Stimulated activated CD8-positive, alpha-beta memory T cell treated with anti-CD3 and anti-CD28 coated beads, Interleukin-15, amount 100 ng/mL, for 48 hours (primary cell): ENCODE data around the gene MAB21L4.
A peak's percentile ranks its signal among the peaks of the same experiment; 100 is the strongest.
"Not testable (repeated sequence)": the region's sequence is repeated elsewhere in the genome, so short reads cannot be mapped to it uniquely, and the experiment has no call there.

Experiments used
- DNase-seq, 2 donors: peaks; one replicate each; pipeline ENCODE4 v3.0.0-alpha.2; 2020; ENCODE audit warnings: low read depth in 2 of 2

MAB21L4 gene

DNA sequence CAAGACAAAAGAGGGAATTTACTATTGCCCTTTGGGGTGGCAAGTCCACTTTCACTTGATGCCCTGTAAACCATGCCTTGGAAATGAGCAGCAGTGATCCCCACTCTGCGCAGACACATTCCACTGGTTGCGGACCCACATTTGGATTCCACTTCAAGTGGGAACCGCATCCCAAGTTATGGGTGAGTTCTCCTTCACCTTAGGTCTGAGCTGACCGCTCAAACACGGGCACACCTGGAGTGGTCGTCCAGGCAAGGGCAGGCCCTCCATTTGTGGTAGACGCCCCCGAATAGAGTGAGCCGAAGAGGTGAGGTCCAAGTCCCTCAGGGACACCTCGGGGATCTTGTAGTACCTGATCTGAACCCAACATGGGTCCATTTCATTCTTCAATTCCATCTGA lies 37.1 kb downstream of the MAB21L4 start:
- no peak for DNase-seq

DNA sequence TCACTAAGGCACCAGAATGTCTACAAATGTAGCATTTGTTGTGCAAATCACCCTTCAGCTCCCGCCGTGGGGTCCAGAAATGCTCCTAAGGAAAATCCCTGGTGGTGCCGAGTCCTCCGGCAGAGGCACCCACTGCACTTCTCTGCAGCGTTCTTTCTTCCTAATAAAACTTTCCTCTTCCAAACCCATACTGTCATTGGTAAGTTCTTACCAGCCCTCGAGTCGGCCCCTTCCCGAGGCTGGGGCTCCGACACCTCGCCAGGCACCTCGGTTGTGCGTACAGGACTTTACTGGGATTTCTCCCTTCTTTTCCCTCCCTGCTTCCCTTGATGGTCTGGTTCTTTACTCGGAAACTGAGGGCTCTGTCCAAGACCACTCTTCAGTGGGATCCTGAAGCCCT lies 37.6 kb downstream of the MAB21L4 start:
- DNase-seq = no peak

DNA sequence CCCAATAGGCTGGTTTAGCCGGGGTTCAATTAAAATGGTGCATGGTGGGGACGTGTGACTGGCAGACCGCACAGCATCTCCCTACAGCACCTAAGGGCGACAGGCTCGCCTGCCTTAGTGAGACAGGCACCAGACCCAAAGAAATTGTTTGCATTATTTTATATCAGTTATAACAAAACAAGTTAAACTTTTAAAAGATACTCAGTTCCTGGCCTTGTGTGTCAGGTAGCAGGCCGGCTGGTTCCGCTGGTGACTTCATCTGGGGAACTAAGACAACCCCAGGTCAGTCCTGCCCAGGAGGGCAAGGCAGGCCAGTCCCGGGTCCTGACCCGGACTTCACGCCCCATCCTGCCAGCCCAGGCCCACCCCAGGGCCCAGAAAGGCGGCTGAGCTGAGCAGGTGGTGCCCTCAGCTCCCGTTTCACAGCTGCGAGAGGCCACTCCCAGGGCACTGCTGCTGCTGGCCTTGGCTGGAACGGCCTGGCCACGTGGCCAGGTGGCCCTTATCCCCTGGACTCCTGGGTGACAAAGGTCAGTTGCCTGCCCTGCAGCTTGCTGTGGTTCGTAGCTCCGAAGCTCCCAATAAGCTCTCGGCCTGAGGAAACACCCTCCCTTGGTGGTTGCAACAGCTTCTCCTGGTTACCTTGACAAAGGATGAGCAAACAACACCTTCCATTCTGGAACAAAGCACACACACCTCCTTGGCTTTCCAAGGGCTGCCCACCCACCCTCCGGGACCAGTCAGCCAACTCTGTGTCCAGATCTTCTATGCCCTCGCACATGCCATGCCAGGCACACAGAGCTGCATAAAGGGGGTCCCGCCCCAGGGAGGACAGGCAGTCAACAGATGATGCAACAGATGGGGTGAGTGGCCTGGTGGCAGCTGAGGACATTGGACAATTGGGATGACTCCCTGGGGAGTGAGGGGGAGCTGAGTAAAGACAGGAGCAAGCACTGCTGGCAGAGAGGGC lies 38.6 kb downstream of the MAB21L4 start:
- no peak for DNase-seq

DNA sequence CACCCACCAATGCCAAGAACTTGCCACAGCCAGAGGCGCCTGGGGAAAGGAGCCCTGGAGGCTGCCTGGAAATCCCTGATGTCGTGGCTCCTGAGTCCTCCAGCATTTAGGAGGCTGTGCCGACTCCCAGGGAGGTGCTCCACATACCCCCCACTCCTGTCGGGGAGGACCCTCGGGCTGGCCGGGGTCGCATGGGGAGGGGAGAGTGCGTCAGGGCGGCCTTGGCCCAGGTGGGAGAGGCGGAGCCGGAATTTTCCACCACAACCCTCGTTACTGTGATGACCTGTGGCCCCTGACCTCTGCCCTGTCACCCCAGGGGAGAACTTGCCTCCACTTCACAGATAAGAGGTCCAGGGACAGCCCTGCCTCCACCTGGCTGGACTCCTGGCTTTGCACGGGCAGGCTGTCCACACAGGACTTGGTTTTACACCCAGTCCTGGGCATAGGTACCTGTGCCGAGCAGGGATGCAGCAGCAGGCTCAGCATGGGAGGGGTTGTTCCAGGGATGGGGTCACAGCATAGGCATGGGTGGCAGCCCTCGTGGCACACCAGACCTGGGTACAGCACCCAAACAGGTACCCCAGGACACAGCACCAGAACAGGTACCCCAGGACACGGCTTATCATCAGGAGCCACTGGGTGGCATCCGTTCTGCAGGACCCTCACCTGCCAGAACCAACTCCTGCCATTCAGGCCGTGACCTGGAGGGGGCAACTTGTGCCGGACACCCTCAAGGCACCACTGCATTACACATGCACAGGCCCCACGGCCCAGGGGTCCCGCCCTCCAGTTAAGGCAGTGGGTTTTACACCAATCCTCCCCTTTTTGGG lies 39.6 kb downstream of the MAB21L4 start:
- DNase-seq = no peak

DNA sequence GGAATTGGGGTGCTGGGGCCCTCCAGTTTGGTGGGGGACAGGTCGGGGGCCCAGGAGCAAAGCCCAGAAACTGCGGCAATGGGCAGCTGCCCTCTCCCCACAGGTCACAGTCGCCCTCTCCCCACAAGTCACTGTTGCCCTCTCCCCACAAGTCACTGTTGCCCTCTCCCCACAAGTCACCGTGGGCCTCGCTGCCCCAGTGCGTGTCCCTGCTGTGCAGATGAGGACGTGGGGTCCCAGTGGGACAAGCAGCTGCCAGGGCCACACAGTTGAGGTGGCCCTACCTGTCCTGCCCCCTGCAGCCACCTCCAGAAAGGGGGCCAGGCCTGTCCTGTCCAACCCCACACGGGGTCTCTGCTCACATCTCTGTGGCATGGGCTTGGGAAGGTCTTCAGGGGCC lies 40.3 kb downstream of the MAB21L4 start:
- no peak for DNase-seq

DNA sequence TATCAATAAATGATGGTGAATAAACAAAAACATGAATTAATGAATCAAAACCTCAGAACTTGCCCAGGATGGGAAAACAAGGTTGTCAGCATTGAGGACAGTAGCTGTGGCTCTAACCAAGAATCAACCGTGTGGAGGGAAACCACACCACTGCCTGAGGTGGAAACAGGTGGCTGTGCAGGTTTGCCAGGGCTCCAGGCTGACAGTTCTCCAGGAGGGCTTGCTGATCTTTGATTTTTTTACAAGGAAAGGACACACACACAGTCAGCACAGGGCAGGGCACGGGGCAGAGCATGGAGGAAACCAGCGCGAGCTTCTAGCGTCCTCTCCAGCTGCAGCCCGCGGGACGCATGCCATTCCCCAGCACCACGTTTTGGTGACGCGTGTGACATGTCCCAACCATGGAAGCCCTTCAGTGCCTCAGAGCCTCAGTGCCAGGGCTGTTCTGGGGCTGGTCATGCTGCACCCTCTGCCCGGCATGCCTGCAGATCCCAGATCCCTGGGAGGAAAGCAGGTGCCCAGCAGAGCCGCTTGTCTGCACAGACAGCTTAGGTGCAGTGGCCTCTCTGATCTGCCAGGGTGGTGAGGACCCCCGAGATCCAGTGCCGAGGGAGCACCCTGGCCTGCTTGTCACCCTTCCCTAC lies 43.2 kb downstream of the MAB21L4 start:
- DNase-seq = no peak

DNA sequence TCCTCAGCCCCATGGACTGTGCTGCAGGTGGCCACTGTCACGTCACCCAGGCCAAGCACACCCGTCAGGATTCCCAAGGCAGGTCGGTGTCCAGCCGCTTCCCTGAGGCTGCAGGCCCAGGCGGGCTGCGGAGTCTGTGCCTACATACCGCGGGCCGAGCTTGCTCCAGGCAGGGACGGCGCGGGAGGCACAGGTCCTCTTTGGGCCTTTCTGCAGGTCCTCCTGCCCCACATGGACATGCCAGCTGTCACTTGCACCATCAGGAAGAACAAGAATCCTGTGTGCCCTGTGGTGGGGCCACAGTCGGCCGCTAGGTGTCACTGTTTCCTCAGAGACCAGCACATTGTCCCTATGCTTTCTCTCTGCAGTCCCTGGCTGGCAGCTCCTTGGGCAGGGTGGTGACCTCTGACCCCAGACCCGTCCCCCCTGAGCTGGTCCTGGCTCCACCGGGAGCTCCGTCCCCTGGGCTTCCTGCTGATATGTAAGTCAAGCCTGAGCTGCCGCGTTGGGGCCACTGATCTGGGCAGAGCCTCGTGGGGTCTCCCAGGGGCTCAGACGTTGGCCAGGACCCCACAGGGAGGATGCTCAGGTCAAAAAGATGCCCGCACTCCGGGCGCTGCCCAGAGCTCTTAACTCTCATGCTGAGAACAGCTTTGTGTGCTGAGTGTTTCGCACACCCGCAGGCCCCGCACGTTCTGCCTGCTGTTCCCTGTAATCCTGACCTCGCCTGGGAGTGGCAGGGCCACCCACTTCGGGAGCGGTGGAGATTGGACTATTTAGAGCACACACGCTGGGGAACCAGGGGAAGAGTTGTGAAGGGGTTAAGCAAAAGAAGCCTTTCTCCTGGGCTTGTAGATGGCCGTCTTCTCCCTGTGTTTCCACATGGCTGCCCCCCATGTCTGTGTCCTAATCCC lies 44.6 kb downstream of the MAB21L4 start:
- peak; percentile 53 to 55 for DNase-seq

DNA sequence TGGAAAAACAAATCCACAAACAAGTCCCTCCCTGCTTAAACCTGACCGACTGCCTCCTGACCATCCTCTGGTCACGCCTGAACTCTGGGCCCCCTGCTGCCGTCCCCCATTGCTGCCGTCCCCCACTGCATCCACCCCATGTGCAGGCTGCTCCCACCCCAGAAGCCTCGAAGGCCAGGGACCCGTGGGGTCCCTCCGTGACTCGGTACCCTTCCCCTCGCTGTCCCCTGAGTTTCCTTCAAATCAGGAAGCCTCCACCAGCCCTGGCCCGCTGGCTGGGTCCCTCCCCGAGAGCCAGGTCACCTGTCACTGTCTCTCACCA lies 45.2 kb downstream of the MAB21L4 start:
- no peak for DNase-seq

DNA sequence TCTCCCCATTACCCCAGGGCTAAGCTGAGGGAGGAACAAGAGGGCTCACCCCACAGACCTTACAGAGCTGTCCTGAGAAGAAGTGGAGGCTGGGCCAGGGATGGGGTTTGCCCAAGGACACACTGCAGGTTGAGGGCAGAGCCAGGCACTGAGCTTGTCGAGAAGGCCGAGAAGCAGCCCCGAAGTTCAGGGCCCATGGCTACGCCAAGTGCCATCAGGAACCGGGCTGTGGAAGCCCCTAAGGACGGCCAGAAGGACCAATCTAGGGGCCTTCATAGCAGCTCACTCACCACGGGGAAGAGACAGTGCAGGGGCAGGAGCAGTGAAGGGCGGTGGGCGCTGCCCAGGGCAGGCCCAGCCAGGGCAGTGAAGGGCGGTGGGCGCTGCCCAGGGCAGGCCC lies 45.9 kb downstream of the MAB21L4 start:
- no peak for DNase-seq

DNA sequence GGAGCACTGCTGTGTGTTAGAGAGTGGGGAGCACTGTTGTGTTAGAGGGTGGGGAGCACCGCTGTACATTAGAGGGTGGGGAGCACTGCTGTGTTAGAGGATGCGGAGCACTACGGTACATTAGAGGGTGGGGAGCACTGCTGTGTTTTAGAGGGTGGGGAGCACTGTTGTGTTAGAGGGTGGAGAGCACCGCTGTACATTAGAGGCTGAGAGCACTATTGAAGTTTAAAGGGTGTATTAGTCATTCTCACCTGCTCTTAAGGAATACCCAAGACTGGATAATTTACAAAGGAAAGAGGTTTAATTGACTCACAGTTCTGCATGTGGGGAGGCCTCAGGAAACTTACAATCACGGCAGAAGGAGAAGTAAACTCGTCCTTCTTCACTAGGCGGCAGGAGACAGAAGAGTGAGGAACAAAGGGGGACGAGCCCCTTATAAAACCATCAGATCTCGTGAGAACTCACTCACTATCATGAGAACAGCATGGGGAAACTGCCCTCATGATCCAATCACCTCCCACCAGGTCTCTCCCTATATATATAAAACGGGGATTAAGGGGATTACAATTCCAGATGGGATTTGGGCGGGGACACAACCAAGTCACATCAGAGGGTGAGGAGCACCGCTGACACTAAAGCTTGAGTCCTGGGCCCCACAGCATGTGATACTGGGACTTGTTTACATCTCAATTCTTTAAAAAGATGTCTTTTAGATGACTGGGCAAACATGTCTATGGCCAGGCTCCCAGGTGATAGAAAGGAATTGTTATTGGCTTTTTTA lies 46.9 kb downstream of the MAB21L4 start:
- DNase-seq = no peak

DNA sequence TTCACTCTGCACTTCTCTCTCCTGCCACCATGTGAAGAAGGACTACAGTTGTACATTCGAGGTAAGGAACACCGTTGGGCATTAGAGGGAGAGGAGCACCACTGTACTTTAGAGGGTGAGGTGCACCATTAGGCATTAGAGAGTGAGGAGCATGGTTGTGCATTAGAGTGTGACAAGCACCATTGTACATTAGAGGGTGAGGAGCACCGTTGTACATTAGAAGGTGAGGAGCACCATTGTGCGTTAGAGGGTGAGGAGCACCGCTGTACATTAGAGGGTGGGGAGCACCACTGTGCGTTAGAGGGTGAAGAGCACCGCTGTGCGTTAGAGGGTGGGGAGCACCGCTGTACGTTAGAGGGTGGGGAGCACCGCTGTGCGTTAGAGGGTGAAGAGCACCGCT lies 48.1 kb downstream of the MAB21L4 start:
- DNase-seq = no peak

DNA sequence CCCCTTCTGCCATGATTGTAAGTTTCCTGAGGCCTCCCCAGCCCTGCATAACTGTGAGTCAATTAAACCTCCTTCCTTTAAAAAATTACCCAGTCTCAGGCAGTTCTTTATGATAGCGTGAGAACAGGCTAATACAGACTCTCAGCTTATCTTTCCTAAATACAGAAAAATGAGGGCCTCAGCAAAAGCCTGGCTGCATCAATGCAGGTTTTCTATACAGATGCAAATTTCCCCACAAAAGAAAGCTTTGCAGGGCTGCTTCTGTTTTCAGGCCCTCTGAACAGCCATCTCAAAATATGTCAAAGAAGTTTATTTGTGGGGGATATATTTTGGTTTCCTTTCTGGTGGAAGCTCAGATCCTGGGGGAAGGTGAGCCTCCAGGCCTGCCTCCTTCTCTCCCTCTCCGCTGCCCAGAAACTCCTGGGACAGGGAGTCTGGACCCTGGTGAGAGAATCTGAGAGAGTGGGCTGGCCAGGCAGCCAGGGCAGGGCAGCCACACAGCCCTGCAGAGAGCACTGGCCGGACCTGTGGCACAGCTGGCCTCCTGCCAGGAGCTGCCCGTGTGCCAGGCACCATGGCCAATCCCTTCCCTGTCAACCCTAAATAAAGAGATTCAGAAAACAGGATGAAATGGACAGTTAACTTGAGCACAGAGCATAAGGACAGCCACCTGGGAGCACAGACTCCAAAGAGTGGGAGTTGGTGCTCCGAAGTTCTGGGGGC lies 48.9 kb downstream of the MAB21L4 start:
- DNase-seq = no peak

DNA sequence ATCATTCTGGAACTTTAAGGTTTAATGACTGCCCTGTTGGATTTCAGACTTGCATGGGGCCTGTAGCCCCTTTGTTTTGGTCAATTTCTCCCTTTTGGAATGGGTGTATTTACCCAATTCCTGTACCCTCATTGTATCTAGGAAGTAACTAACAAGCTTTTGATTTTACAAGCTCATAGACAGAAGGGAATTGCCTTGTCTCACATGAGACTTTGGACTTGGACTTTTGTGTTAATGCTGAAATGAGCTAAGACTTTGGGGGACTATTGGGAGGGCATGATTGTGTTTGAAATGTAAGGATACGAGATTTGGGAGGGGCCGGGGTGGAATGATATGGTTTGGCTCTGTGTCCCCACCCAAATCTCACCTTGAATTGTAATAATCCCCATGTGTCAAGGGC lies 49.6 kb downstream of the MAB21L4 start:
- not testable (repeated sequence) for DNase-seq

DNA sequence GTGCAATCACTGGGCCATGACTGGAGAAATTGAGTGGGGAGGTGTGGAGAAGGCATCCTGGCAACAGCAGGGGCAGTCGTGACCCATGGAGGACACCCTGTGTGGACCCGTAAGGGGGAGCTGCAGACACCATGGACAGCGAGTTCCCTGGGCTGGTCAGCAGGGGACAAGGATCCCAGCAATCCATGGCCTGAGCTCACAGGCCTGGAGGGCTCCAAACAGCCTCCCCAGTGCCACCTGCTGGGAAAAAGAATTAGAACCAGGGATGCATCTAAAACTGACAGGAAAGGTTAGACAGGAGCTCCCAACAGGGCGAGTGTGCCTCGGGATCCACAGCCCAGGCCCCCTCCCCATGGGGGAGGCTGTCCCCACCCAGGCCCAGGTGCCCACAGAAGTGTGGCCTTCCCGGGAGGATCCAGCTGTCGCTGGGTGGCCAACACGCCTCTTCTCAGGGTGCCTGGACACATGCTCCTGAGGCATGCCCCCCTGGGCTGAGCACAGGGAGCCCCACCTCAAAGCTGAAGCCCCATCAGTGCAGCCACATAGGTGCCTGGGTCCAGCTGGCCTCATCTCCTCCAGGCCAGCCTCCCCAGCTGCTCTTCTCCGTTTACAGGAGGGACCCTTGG lies 55.4 kb downstream of the MAB21L4 start:
- no peak for DNase-seq

DNA sequence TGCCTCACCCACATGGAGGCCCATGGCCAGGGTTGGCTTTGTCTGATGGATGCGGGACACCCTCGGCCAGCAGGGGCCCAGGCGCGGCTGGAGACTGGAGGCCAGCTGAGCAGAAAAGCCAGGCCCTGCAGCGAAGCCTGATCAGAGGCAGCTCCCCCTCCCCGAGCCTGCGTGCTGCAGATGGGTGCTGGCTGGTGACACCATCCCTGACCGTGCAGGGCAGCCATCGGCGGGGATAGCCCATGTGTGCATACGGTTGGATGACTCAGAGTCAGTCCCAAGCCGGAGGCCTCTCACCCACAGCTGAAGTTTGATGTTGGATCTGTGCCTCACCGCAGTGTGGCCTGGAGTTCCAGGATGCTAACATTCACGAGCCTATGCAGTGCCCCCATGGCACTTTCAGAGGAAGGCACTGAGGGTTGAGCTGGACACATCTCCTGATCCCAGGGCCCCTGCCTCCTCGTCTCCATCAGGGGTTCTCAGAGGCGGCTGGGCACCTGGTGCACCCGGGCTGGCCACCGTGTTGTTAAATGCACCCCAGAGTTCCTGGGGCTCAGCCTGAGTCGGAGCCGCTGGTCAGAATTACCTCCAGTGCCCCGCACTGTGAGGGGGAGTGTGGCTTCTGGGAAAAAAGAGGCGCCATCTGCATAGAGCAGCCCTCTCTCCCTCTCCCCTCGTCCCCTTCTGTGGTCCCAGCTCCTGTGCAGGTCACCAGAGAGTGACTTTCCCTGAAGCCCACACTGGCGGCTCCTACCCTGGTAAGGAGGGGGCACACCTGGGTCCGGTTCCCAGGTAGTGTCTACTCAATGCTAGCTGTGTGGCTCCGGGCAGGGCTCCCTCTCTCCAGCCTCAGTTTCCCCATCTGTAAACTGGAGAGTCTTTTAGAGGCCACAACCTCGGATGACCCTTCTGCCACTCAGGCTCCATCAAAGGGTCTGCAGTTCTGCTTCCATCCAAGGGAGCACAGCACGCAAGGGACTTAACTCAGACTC lies 56.5 kb downstream of the MAB21L4 start:
- DNase-seq = no peak

DNA sequence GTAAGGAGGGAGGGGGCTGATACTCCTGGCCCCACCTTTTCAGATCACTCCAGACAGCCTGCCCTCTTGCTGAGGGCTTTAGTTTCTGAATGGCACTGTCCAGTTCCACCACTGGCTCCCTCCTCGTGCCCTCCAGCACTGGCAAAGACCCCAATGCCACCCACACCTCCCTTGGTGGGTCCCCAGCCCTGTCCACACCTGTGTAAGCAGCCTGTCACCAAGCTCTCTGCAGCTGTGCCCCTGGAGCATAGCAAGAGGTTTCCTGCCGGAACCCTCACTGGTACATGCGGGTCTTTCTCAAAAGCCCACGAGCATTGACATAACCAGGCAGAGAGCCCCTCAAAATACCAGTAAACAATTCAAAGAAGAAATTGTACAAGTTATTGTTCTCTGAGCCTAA lies 58.3 kb downstream of the MAB21L4 start:
- no peak for DNase-seq

DNA sequence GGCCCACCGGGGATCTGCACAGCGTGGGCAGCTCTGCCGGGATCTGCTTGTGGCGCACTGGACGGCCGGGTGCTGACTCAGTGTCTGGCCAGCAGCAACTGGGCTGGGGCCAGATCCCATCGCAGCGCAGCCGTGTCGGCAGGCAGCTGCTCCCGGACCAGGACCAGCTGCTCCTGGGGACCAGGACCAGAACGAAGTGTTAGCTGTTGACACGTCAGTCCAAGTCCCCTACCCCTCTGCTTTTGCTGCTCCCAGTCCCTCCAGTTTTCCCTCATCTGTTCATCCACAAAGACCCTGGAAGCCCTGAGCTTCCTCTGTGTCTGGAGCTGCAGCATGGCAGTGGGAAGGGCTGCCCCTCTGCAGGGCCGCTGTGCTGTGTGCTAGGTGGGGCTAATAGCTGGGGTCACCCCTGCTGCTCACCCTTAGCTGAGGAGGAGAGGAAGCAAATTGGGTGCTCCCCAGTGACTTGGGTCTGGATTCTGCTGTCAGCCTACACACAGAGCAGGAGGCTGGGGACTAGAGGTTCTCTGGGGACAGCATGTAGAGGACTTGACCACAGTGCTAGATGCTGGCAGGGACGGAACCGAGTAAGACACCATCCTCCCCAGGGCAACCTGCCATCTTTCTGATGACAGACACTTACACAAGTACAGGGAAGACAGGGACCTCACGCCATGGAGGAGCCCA lies 59.0 kb downstream of the MAB21L4 start:
- DNase-seq = no peak
